Keratinocyte (primary cell): Measurements from ENCODE around the gene DDX31. TPM values are rescaled to one million over a fixed set of nuclear protein-coding genes. Genes with fewer than 3 reads are reported as not detected.
A peak's percentile ranks its signal among the peaks of the same experiment; 100 is the strongest.

Experiments
- DNase-seq: peaks from one replicate; pipeline ENCODE4 v3.0.0-alpha.2; 2011; ENCODE audit warnings: low read depth, missing footprints, low spot score
- FAIRE-seq: peaks from 2 replicates; lab custom pipeline; 2011; peaks lifted over from hg19 to GRCh38; lab: Jason Lieb, UNC
- H2AFZ ChIP-seq: 2 replicates; pipeline ENCODE4 v1.6.0; 2012; ENCODE audit warnings: low read length, control low read depth, inconsistent platforms; ENCODE audit not compliant: control insufficient read depth
- H3K27ac ChIP-seq: 2 replicates; pipeline ENCODE4 v1.5.1; 2011; ENCODE audit warnings: low read length; ENCODE audit not compliant: control insufficient read depth, insufficient read depth
- H3K27me3 ChIP-seq: 3 replicates; pipeline ENCODE4 v1.6.0; 2011; ENCODE audit warnings: low read length; ENCODE audit not compliant: control insufficient read depth, insufficient read depth; ENCODE audit errors: extremely low read depth
- H3K36me3 ChIP-seq, 2 experiments: 2 replicates in 1 of 2; 3 replicates in 1 of 2; pipeline ENCODE4 v1.5.1; 2011; ENCODE audit warnings: low read length in 2 of 2, mild to moderate bottlenecking in 1 of 2; ENCODE audit not compliant: control insufficient read depth in 2 of 2, insufficient read depth in 2 of 2; ENCODE audit errors: extremely low read depth in 1 of 2
- H3K4me1 ChIP-seq: 3 replicates; pipeline ENCODE4 v1.5.1; 2011; ENCODE audit warnings: low read length; ENCODE audit not compliant: control insufficient read depth, insufficient read depth; ENCODE audit errors: extremely low read depth
- H3K4me2 ChIP-seq: 3 replicates; pipeline ENCODE4 v1.6.0; 2011; ENCODE audit warnings: low read depth, low read length; ENCODE audit not compliant: control insufficient read depth, insufficient read depth; ENCODE audit errors: extremely low read depth
- H3K4me3 ChIP-seq, 3 experiments: fragments of 200-600 bp in 1 of 3; sonication (generic) in 1 of 3; 2 replicates in 2 of 3; 3 replicates in 1 of 3; pipeline ENCODE4 v1.5.1; 2011 to 2016; ENCODE audit warnings: low read length in 3 of 3, mild to moderate bottlenecking in 3 of 3, control low read depth in 2 of 3, inconsistent platforms in 1 of 3, low read depth in 1 of 3, mixed read lengths in 1 of 3, mixed run types in 1 of 3, moderate library complexity in 1 of 3; ENCODE audit not compliant: control insufficient read depth in 2 of 3, insufficient read depth in 2 of 3; ENCODE audit errors: extremely low read depth in 1 of 3
- H3K79me2 ChIP-seq: 2 replicates; pipeline ENCODE4 v1.6.0; 2012; ENCODE audit warnings: low read length; ENCODE audit not compliant: control insufficient read depth, insufficient read depth
- H3K9ac ChIP-seq: 3 replicates; pipeline ENCODE4 v1.6.0; 2011; ENCODE audit warnings: low read length; ENCODE audit not compliant: control insufficient read depth, insufficient read depth; ENCODE audit errors: extremely low read depth
- H3K9me1 ChIP-seq: 3 replicates; pipeline ENCODE4 v1.6.0; 2011; ENCODE audit warnings: low read length; ENCODE audit not compliant: control insufficient read depth, insufficient read depth; ENCODE audit errors: extremely low read depth
- H3K9me3 ChIP-seq: 2 replicates; pipeline ENCODE4 v1.5.1; 2012; ENCODE audit warnings: low read depth, low read length; ENCODE audit not compliant: control insufficient read depth
- H4K20me1 ChIP-seq: 3 replicates; pipeline ENCODE4 v1.6.0; 2011; ENCODE audit warnings: low read length; ENCODE audit not compliant: control insufficient read depth, insufficient read depth; ENCODE audit errors: extremely low read depth
- CTCF ChIP-seq, 3 experiments: IDR thresholded peaks in 1 of 3; conservative IDR thresholded peaks in 1 of 3; optimal IDR thresholded peaks in 1 of 3; 2 replicates in 2 of 3; 3 replicates in 1 of 3; pipeline versions ENCODE3 to v1.5.1; 2011; ENCODE audit warnings: low read length in 3 of 3, mild to moderate bottlenecking in 3 of 3, moderate library complexity in 2 of 3, control low read depth in 1 of 3, inconsistent platforms in 1 of 3; ENCODE audit not compliant: insufficient read depth in 2 of 3; ENCODE audit errors: extremely low read depth in 1 of 3
- EZH2 ChIP-seq: IDR thresholded peaks from one replicate; pipeline ENCODE4 v1.6.1; 2012; ENCODE audit warnings: inconsistent platforms, mild to moderate bottlenecking, low read length, moderate library complexity
- dilution Hi-C: fragments of 300-500 bp; cut with MboI; formaldehyde crosslinking; loops from one replicate; pipeline ENCODE4 v1.7.0; 2020; ENCODE audit warnings: low sequenced_read_pairs; ENCODE audit not compliant: extremely low pct_ligation_motif_present
- polyA plus RNA-seq, 5 experiments: library from polyadenylated mRNA; depleted of rRNA in 3 of 5; stranded (reverse) in 3 of 5; stranded (forward) in 1 of 5; unstranded in 1 of 5; fragments of >200 nt; gene quantifications; 1 replicate in 1 of 5; 2 replicates in 3 of 5; 3 replicates in 1 of 5; pipeline versions ENCODE4 v1.2.1 to v1.2.3, GENCODE V29; 2011 to 2012; ENCODE audit warnings: missing spikeins in 2 of 5, low read depth in 1 of 5, low replicate concordance in 1 of 5

Gene DDX31
- polyA plus RNA-seq, 1 donor (not counting 4 experiments of a cell fraction or from before 2014, with no cell fraction given), result 21.0 TPM

- DNase-seq (no peak), FAIRE-seq (no peak)
- TF ChIP-seq CTCF (optimal IDR thresholded peaks at IDR 0.05 in 1 of 3, IDR thresholded peaks at IDR 0.05 in 1 of 3, conservative IDR thresholded peaks at IDR 0.05 in 1 of 3; ENCODE audit: extremely low read depth in 1 of 3, insufficient read depth in 2 of 3, low read length in 3 of 3) (peak in 2 of 3 experiments; percentile 10 to 40), EZH2 (no peak)
- H3K79me2 ChIP-seq, result peaks cover 89% of the 10 kb centered on the region
- no peaks in the 10 kb centered on the region for H3K9me3 ChIP-seq
- H3K27ac ChIP-seq, result peak overlapping the region; percentile 98
- no peaks in the 10 kb centered on the region for H3K27me3 ChIP-seq
- peaks cover 13% of the 10 kb centered on the region for H4K20me1 ChIP-seq
- H3K9ac ChIP-seq, result peak overlapping the region; percentile 24
- dilution Hi-C loops, result no loop called here
- peak overlapping the region; percentile 98 for H3K4me2 ChIP-seq
- H3K4me1 ChIP-seq, result peaks cover 26% of the 10 kb centered on the region
- peaks cover 0 to 10% of the 10 kb centered on the region in 2 experiments for H3K36me3 ChIP-seq
- peaks cover 3% of the 10 kb centered on the region for H3K9me1 ChIP-seq
- H3K4me3 ChIP-seq, result peak overlapping the region in 1 of 3 experiments; percentile 97
- H2AFZ ChIP-seq, result no peak overlapping the region
Observed at GRCh38 chr9:132672413-132672690, 2.6 kb upstream of the DDX31 start.

GRCh38 chr9:132671620-132672412, 2.0 kb upstream of the DDX31 start:
- peaks cover 9% of the 10 kb centered on the region for H4K20me1 ChIP-seq
- peaks cover 89% of the 10 kb centered on the region for H3K79me2 ChIP-seq
- dilution Hi-C loops, result no loop called here
- TF ChIP-seq EZH2, result no peak
- FAIRE-seq, result no peak
- peak overlapping the region; percentile 98 for H3K27ac ChIP-seq
- peak overlapping the region; percentile 98 for H3K4me2 ChIP-seq
- peaks cover 0 to 7% of the 10 kb centered on the region in 2 experiments for H3K36me3 ChIP-seq
- H2AFZ ChIP-seq, result no peak overlapping the region
- no peaks in the 10 kb centered on the region for H3K27me3 ChIP-seq
- H3K9ac ChIP-seq, result peak overlapping the region; percentile 99
- H3K9me3 ChIP-seq, result no peaks in the 10 kb centered on the region
- no peak for DNase-seq
- peak overlapping the region; percentile 92 to 98 (median 97) for H3K4me3 ChIP-seq
- peaks cover 3% of the 10 kb centered on the region for H3K9me1 ChIP-seq
- peaks cover 26% of the 10 kb centered on the region for H3K4me1 ChIP-seq
